Adipose tissue (tissue), 3 donors: ENCODE data around the gene SPSB3. TPM values are rescaled to one million over a fixed set of nuclear protein-coding genes. Genes with fewer than 3 reads are reported as not detected.

Source experiments
- H3K27ac ChIP-seq: one replicate; pipeline ENCODE4 v1.5.1; 2013; ENCODE audit warnings: low read depth, low read length
- WGBS, 3 donors: extraction: QIAGEN DNeasy Blood & Tissue Kit; methylation state at CpG; one replicate each; pipeline ENCODE4 v1.1.7; 2013; 5-methylcytosine and 5-hydroxymethylcytosine counted together
- polyA plus RNA-seq, 3 donors: library from polyadenylated mRNA; stranded (reverse); fragments of 200-250 nt; gene quantifications; one replicate each; pipeline ENCODE4 v1.2.3, GENCODE V29; 2013
- donor health status: healthy with polysubstance abuse.
- donor health status: Bipolar disorder and iron deficiency.
- donor health status: healthy.

The SPSB3 gene
- polyA plus RNA-seq, 3 donors = 73.8 to 87.2 (median 76.2) TPM

- 86 to 92% (median 91%) methylated on average over 59 of the region's 59 CpGs for WGBS, 3 donors
- no peak overlapping the region for H3K27ac ChIP-seq
Observed at GRCh38 chr16:1791943-1792812, 9.8 kb upstream of the SPSB3 start.

- H3K27ac ChIP-seq = no peak overlapping the region
- WGBS, 3 donors = 92 to 95% (median 94%) methylated on average over 51 to 53 of the region's 53 CpGs
Observed at GRCh38 chr16:1791256-1791942, 9.0 kb upstream of the SPSB3 start.

GRCh38 chr16:1790611-1791255 lies 8.4 kb upstream of the SPSB3 start:
- 87 to 93% (median 91%) methylated on average over 42 to 44 of the region's 44 CpGs for WGBS, 3 donors
- no peak overlapping the region for H3K27ac ChIP-seq

- 92 to 95% (median 94%) methylated on average over 13 to 15 of the region's 15 CpGs for WGBS, 3 donors
- no peak overlapping the region for H3K27ac ChIP-seq
Observed at GRCh38 chr16:1790261-1790610, 7.9 kb upstream of the SPSB3 start.

- no peak overlapping the region for H3K27ac ChIP-seq
- WGBS, 3 donors = 79 to 89% (median 86%) methylated on average over 17 to 25 of the region's 25 CpGs
Observed at GRCh38 chr16:1789643-1790045, 7.3 kb upstream of the SPSB3 start.

GRCh38 chr16:1788708-1789100 lies 6.3 kb upstream of the SPSB3 start:
- 62 to 75% (median 70%) methylated on average over 19 of the region's 19 CpGs for WGBS, 3 donors
- no peak overlapping the region for H3K27ac ChIP-seq

GRCh38 chr16:1788095-1788707 lies 5.8 kb upstream of the SPSB3 start:
- H3K27ac ChIP-seq = no peak overlapping the region
- WGBS, 3 donors = 88 to 93% (median 90%) methylated on average over 38 of the region's 38 CpGs

- no peak overlapping the region for H3K27ac ChIP-seq
- WGBS, 3 donors = 92 to 95% (median 92%) methylated on average over 40 to 44 of the region's 44 CpGs
Observed at GRCh38 chr16:1787322-1788094, 5.1 kb upstream of the SPSB3 start.

- no peak overlapping the region for H3K27ac ChIP-seq
- 85 to 91% (median 86%) methylated on average over 6 of the region's 6 CpGs for WGBS, 3 donors
Observed at GRCh38 chr16:1787056-1787321, 4.6 kb upstream of the SPSB3 start.

- H3K27ac ChIP-seq = no peak overlapping the region
- 82 to 90% (median 88%) methylated on average over 45 to 51 of the region's 51 CpGs for WGBS, 3 donors
Observed at GRCh38 chr16:1786242-1787055, 4.1 kb upstream of the SPSB3 start.

- no peak overlapping the region for H3K27ac ChIP-seq
- WGBS, 3 donors = 87 to 89% (median 88%) methylated on average over 14 of the region's 14 CpGs
Observed at GRCh38 chr16:1785846-1786170, 3.4 kb upstream of the SPSB3 start.

- 84 to 88% (median 85%) methylated on average over 26 of the region's 26 CpGs for WGBS, 3 donors
- H3K27ac ChIP-seq = no peak overlapping the region
Observed at GRCh38 chr16:1784977-1785845, 2.8 kb upstream of the SPSB3 start.

- H3K27ac ChIP-seq = no peak overlapping the region
- WGBS, 3 donors = 1% methylated on average over 55 to 70 of the region's 70 CpGs
Observed at GRCh38 chr16:1781758-1782407, 488 bp downstream of the SPSB3 start.

GRCh38 chr16:1781254-1781653 lies 1.1 kb downstream of the SPSB3 start:
- no peak overlapping the region for H3K27ac ChIP-seq
- 55 to 71% (median 69%) methylated on average over 19 to 20 of the region's 20 CpGs for WGBS, 3 donors

GRCh38 chr16:1780677-1781072 lies 1.7 kb downstream of the SPSB3 start:
- WGBS, 3 donors = 76 to 89% (median 88%) methylated on average over 6 of the region's 6 CpGs
- no peak overlapping the region for H3K27ac ChIP-seq
